Right kidney (tissue), 1 donor: ENCODE data around the gene CFDP1.

ENCODE experiments used
- DNase-seq: peaks from one replicate; pipeline ENCODE4 v3.0.0-alpha.2; 2016

Gene CFDP1

DNA sequence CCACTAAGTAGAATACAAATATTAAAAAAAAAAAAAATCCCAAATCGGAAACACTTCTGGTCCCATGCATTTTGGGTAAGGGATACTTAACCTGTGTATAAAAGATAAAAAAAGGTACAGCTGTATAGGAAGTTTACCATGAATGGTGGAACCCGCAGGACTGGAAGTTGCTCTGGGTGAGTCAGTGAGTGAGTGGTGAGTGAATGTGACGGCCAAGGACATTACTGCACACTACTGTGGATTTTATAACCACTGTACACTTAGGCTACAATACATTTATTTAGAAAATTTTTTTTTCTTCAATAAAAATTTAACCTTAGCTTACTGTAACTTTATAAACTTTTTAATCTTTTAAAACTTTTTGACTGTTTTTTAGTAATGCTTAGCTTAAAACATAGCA is 110.6 kb downstream of the CFDP1 start:
- DNase-seq = no peak

DNA sequence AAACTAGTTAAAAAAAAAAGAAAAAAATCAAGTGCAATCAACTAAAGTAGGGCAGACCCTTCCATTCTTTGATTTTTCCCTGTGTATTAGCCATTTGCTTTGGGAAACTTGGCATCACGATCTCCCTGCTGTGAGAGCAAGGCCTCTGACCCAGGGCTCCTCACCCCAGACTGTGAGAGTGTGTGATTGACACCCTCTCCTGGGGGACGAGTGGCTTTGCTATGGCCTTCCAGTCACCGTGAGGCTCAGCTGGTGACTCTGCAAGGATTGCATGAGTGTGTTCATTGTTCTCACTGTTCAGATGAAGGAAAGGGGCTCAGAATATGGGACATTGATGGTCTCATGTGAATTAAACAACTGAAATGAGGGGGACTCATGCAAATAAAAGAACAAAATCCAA is 112.9 kb downstream of the CFDP1 start:
- no peak for DNase-seq

DNA sequence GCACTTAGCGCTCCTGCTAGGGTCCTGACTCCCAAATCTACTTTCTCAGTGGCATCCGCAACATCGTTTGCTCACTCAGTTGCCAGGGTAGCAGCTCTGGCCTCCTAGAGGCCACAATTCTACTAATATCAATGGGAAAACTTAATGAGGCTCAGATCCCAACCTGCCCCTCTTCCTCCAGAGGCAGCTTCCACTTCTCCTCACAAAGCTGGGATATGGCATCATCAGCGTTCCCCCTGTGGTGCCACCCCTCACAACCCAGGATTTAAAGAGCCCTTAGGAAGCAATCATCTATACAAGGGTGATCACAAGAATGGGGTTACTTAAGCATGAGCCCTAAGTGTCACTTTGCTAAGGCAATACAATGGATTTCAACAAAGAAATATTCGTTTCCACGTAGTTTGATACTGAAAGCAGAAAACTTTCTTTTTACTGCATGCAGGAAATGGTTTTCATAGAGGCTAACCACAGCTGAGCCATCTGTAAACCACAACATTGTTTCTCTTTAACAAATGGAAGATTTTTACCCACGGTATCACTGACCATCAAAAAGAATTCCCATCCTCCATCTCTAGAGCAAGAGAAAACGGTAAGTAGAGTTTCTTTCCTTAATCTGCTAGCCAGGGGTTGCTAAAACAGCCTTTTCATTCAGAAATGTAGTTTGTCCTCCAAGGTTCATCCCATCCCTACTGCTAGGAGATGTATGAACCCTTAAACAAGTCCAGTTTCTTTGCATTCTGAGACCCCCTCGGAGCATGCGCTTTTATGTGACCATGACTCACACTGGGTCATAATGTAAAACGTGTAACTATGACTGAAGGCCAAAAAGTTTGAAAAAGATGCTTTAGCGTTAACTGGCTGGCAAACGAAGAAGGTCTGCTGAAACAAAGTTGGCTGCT is 113.5 kb downstream of the CFDP1 start:
- no peak for DNase-seq

DNA sequence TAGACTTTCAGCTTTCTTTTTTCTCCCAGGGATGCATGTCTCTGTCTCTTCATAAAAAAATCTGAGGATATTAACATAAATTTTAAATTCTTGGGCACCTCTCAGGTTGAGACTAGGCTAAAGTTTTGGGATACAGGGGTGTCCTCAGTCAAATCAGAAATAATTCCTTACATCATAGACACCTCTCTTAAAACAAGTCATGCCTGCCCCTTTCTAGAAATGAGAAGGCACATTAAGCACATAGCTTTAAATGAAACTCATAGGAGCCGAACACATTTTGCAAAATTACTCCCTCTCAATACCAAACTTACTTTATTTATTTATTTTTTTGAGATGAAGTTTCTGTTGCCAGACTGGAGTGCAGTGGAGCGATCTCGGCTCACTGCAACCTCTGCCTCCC is 114.6 kb downstream of the CFDP1 start:
- no peak for DNase-seq

DNA sequence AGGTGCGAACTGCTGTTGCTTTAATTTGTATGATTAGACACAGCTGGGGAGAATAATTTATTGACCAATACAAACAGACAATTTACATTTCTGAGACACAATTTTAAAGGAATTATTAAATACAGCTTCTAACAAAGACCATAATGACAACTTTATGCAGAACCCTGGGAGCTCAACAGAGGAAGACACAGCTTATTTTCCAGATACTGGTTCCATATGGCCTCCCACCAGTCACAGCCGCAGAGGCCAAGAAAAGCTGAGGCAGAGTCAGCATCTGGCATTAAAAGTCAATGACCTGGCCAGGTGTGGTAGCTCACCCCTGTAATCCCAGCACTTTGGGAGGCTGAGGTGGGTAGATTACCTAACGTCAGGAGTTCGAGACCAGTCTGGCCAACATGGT is 115.8 kb downstream of the CFDP1 start:
- DNase-seq = no peak

DNA sequence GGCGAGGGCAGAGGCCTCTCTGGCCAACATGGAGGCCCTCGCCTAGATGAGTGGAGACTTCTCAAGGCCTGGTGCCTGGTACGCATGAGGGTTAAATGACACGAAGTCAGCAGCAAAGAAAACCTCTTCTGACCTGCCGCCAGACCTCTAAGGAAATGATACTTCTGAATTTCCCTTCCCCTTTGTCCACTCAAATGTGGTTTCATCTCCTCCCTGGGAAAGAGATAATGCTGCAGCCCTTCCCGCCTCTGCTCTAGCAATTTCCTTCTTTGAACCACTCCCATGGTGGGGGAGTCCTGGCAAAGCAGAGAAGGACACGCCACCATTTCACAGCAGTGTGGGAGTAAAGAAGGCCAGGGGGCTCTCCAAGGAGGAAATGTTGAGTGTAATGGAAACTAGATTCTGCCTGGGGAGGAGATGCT is 116.2 kb downstream of the CFDP1 start:
- DNase-seq = peak; percentile 40

DNA sequence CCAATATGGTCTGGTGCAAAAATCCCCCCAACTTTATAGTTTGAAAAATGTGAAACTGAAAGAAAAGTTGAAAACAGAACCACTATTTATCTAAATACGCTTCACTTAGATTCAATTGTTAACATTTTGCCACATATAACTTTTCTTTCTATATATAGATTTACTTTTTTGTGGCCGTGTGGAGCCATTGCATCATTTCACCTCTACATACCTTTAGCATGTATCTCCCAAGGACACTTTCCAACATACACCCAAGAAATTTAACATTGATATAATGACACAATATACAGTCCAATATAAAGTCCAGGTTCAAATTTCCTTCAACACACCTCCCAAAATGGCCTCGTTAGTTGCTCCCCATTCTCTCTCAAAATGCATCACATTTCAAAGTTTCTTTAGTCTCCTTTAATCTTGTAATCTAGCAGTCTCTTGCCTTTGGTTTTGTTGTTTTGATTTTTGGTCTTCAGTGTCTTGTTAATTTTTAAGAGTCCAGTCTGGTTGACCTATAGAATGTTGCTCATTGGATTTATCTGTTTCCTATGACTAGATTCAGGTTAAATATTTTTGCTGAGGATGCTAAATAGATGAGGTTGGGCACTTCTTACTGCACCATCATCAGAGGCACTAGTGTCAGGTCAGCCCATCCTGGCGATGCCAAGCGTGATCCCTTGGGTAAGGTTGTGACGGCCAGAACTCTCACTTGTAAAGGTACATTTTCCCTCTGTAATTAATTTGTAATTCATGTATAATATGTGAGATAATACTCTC is 117.6 kb downstream of the CFDP1 start:
- no peak for DNase-seq

DNA sequence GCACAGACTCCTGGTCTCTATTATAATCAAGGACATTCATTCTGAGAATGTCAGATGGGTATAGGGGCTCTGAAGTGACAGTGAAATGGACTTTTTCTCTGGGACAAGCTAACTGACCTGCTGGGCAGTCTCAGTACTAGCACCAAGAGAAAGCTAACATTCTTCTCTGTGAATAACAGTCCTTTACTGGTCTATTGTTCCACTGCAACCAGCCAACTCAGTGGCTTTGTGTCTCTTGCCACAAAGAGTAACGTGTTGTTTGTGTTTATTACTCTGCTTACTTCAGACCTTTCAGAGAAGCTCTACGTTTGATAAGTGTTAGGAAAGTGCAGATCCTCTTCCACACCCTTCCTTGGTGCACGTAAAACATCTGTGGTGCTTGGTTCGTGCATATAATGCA is 120.4 kb downstream of the CFDP1 start:
- DNase-seq = no peak

DNA sequence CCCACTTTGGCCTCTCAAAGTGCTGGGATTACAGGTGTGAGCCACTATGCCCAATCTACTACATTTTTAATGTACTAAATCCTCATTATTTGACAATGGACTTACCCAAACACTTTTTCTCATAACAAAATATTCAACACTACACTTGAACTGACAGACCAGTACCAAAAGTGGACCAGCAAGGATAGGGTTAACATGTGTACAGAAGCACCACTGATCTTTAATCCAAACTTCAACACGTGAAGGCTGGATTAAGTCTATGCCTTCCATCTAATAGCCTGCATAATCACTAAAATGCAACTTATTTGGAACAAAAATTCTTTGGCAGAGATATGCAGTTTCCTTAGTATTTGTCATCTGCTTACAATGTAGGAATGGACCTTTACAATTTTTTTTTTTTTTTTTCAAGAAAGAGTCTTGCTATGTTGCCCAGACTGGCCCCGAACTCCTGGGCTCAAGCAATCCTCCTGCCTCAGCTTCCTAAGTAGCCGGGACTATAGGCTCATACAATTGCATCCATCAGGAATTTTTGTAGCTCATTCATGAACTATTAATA is 121.8 kb downstream of the CFDP1 start:
- DNase-seq = no peak

DNA sequence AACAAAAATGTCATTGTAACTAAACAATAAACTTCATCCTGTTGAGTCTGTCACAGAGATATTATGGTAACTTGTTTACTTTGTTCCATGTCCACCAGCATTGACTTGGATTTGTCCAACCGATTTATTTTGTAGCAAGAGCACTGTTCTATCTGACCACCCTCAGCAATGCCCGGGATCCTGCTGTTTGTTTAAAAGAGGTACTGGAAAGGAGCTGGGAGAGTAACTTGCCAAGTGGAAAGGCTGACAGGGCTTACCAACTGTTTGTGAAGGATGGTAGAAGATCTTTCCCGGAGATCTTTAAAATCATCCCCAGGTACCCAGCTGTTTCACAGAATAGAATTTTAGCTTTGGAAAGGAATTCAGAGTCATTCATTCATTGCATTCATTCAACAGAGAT is 122.8 kb downstream of the CFDP1 start:
- no peak for DNase-seq

DNA sequence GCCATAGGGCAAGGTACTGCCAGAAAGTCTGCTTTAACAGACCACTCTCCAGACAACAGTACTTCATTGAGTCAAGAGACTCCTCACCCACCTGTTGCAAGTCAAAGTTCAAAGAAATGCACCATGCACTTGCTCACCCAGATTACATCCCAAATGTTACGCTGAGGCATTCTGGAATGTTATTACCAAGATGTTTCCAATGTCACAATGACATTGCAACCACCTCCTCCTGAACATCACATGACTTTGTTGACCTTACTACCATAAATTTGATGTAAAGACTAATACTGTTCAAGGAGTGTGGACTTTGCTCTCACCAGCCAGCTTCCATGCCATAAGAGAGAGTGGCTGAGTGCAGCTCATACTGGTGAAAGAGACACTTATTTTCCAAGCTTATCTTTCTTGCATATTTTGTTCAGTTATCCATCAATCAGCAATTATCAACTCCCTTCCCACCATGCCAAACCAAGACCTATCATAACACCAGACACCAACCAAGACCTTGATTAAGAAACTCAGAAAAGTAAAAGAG is 123.3 kb downstream of the CFDP1 start:
- DNase-seq = no peak

DNA sequence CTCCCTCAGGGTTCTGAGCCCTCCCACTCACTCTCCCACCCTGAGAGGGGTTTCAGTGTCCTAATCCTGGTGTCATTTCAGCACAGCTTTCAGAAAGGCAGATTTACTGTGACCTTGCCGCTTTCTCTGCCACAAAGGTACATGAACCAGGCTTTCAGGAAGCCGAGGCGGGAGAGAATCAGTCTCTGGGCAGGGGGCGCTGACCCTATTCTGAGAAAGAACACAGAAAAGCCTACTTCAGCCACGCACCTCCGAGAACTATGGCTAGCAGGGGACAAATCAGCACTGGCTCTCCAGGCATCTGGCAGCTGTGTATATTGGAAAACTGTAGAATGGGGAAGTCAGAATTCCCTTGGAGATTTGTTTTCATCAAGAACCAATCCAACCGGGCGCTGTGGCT is 124.1 kb downstream of the CFDP1 start:
- no peak for DNase-seq

DNA sequence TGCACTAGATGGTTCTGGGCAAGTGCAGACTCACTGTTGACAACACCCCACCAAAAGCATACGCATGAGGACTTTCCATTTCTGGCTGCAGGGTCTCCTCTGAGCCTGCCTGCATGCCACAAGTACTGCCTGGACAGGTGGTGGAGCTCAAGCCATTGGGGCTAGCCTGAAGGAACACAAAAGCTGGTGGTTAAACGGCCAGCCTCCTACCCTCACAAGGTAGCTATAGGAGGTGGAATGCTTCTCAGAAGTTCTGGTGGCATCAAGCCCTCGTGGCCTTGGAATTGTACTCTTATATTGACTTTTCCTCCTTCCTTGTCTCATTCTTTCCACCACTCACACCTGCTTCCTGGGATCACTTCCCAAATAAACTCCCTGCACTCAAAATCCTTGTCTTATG is 125.3 kb downstream of the CFDP1 start:
- DNase-seq = no peak

DNA sequence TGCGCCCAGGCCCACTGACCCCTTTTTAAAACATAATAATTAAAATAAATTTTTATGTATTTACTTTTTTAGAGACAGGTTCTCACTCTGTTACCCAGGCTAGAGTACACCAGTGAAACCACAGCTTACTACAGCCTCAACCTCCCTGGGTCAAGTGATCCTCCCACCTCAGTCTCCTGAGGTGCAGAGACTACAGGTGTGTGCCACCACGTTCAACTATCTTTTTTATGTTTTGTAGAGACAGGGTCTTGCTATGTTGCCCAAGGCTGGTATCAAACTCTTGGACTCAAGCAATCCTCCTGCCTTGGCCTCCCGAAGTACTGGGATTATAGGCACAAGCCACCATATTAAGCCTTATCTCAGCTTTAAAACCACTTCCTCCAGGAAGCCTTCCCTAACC is 125.8 kb downstream of the CFDP1 start:
- DNase-seq = no peak

DNA sequence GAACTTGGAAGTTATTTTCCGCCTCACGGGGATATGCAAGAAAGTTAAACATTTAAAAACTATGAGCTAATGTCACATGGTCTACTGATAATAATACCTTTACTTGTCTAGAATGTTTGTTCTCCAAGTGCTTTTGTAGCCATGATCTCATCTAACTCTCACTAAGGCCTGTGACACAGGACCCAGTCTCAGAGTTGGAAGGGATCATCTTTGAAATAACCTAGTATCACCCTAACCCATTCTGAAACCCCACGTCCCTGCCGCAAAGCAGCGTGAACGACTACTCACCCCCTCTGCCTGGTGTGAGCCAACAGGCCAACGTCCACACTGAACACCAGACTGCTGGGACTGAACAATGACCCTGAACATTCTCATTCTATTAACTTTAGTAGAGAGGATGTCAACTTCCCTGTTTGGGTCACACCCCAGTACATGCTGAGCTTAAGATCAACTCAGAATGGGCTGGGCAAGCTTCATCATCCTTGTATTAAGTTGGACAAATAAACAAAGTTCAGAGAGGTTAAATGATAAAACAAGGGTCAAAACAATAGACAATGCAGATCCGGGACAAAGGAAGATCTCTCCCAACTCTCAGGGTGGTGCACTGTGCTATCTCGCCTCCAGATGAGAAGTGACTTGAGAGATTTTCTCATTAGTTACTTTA is 127.1 kb downstream of the CFDP1 start:
- DNase-seq = no peak

DNA sequence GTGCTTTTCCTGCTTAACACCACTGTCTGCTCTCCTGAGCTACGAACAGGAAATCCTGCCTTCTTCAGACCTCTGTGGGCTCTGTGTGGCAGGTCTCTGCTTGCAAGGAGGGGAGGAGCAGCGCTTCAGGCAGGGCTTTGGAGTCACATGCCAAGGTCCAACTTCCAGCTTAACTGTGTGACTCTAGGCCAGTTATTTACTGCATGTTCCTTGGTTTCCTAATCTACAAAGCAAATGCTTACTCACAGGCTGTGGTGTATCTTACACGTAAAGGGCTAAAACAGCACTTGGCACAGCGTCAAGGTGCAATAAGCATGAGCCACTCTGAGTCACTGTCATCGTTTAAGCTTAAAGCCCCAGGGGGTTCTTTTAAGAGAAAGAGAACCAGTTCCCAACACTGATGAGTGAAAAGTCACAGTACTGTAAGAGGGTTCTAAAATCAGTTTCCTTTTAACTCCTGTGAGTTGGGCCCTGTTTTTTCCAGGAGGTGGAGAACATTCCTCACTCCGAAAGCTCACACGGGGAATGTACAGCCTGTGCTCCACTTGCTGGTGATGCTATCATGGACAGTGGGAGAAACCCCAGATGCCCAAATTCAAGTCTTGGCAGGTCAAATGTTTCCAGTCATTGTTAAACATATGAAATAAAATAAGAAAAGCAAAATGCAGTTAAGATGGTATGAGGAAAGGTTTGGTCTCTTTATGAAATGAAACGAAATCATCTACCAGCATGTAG is 127.8 kb downstream of the CFDP1 start:
- no peak for DNase-seq

DNA sequence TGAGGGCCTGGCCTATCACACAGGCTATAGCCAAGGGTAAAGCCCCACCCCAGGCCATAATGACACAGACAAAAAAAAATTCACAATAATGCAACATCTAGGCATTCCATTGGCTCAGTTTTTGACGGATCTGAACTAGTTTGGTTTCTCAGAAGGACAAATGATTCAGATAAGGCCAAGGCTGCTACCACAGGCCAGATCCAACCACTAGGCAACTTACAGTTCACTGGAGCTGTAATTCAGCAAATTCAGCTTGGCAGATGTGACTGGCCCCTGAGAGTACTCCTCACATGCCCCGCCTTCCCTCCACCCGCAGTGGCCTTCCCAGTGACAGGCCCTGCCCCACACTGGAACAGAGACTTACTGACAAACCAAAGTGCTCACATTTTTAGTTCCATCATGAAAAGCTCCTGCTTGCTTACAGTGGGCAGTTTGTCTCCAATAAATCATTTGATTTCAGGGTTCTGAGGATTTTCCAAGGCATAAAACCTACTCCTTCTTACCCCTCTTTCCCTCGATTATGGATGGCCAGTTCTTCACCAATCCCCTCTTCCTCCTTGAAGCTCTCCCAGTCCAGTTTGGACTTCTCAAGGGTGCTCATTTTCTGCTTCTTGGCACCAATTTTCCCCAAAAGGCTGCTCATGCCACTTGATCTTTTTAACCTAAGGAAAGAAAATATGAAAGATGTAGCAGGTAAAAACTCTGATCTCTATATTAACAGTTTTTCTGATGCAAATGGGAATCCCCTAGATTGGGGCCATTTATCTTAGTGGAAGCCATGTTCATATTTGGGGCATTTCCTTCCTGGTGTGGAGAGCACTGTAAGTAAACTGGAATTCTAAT is 128.6 kb downstream of the CFDP1 start:
- no peak for DNase-seq

DNA sequence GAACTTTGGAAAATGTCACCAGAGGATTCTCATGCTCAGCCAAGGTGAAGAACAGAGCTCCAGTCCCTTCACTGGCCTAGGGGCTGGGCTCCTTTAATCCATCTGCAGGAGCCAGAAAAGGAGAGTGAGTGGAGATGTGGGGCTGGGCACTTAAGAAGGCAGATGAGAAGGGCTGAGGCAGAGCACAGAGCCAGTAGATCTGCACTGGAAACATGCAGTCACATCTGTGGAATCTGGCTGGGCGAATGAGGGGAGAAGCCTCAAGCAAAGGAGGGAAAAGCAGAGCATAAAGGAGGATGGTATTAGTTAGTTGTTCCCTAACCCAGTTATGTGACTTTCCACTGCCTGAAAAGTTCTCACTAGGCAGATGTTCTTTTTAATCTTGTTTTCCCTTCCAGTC is 131.5 kb downstream of the CFDP1 start:
- no peak for DNase-seq

DNA sequence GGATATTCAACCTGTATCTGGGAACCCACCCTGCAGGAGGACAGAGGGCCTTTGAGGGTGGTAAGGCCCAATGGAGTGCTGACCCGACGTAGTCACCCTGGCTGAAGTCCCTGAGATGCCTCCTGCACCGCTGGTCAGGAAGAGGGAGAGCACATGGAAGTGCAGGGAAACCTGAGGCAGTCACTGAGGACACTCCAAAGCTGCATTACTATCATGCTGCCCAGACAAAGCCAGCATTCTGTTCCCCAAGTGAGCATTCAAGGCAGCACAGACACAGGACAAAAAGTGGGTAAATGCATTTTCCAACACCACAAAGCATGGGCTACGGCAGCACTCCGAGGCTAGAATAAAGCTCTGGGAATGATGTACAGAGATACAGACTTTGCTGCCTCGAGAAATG is 135.0 kb downstream of the CFDP1 start:
- DNase-seq = no peak

DNA sequence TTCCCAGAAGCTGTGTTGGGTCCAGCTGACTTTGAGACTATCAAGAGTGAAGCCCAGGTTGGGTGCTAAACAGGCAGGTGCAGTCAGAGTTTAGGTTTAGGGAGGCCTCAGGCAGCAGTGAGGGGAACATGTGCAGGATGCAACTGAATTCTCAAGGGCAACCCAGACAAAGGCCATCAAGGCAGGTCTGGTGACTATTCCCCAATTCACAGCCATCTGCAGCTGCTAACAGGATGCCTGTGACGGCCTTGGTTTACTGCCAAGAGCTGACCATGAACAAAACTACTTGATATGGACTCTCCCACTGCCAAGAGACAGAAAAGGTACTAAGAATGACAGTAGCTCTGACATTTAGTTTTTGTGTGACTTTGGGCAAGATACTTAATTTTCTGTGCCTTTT is 136.7 kb downstream of the CFDP1 start:
- DNase-seq = no peak
